GM12878 (cell line): ENCODE data around the gene GSTO1. TPM values are rescaled to one million over a fixed set of nuclear protein-coding genes. Genes with fewer than 3 reads are reported as not detected.

Experiments
- ATAC-seq: fragments of 200-7000 bp; cut with Tn5 transposase; 3 replicates; pipeline ENCODE4 v1.9.1; 2020; ENCODE audit warnings: mild to moderate bottlenecking, moderate library complexity
- BruUV-seq: library from RNA; stranded (reverse); fragments of 400-500 nt; replicated peaks from 2 replicates; lab custom pipeline; 2021; lab: Mats Ljungman, UMichigan
- CTCF ChIA-PET: fragments of 300-600 bp; sonication (Branson Sonifier 250); formaldehyde crosslinking; extraction: SDS; loops from one replicate; lab custom pipeline; 2021; ENCODE audit warnings: inconsistent platforms; lab: Yijun Ruan, JAX
- POLR2A ChIA-PET: fragments of 350-600 bp; formaldehyde crosslinking; extraction: SDS; loops from one replicate; lab custom pipeline; 2021; ENCODE audit warnings: inconsistent platforms; lab: Charles Lee
- RAD21 ChIA-PET: fragments of 300-600 bp; sonication (Branson Sonifier 250); formaldehyde crosslinking; loops from one replicate; lab custom pipeline; 2023; ENCODE audit warnings: antibody characterized with exemption; ENCODE audit not compliant: unreplicated experiment; lab: Charles Lee
- SMC1A ChIA-PET: fragments of 300-600 bp; sonication (Branson Sonifier 250); formaldehyde crosslinking; loops from one replicate; lab custom pipeline; 2023; ENCODE audit not compliant: unreplicated experiment, uncharacterized antibody; lab: Charles Lee
- DNase-seq: peaks from one replicate; pipeline ENCODE4 v3.0.0-alpha.2; 2011; ENCODE audit warnings: low read depth, low spot score
- FAIRE-seq: peaks from 3 replicates; lab custom pipeline; 2011; peaks lifted over from hg19 to GRCh38; lab: Jason Lieb, UNC
- H2AFZ ChIP-seq: 2 replicates; pipeline ENCODE4 v1.6.0; 2011; ENCODE audit warnings: low read depth, low read length, control low read depth; ENCODE audit not compliant: control insufficient read depth
- H3K27ac ChIP-seq: 2 replicates; pipeline ENCODE4 v1.5.1; 2011; ENCODE audit warnings: control low read depth; ENCODE audit not compliant: control insufficient read depth, insufficient read depth
- H3K27me3 ChIP-seq, 2 experiments: replicated peaks in 1 of 2; 2 replicates each; pipeline versions ENCODE4 v1.6.0 to v1.6.1; 2011; ENCODE audit warnings: low read length in 1 of 2; ENCODE audit not compliant: control insufficient read depth in 2 of 2, insufficient read depth in 2 of 2
- H3K36me3 ChIP-seq, 2 experiments: 2 replicates each; pipeline ENCODE4 v1.5.1; 2011; ENCODE audit warnings: low read length in 1 of 2; ENCODE audit not compliant: control insufficient read depth in 2 of 2, insufficient read depth in 2 of 2
- H3K4me1 ChIP-seq: 2 replicates; pipeline ENCODE4 v1.6.1; 2011; ENCODE audit warnings: mild to moderate bottlenecking, low read length, moderate library complexity, mixed read lengths; ENCODE audit not compliant: control insufficient read depth, insufficient read depth
- H3K4me2 ChIP-seq: 2 replicates; pipeline ENCODE4 v1.6.0; 2011; ENCODE audit warnings: control low read depth; ENCODE audit not compliant: control insufficient read depth, insufficient read depth
- H3K4me3 ChIP-seq: fragments of 200-600 bp; sonication (generic); 2 replicates; pipeline ENCODE4 v1.5.1; 2016
- H3K79me2 ChIP-seq: 2 replicates; pipeline ENCODE4 v1.6.0; 2011; ENCODE audit warnings: low read length; ENCODE audit not compliant: control insufficient read depth, insufficient read depth
- H3K9ac ChIP-seq: 2 replicates; pipeline ENCODE4 v1.8.0; 2011; ENCODE audit warnings: low read length, control low read depth, mixed read lengths; ENCODE audit not compliant: control insufficient read depth, insufficient read depth
- H3K9me3 ChIP-seq: replicated peaks from 3 replicates; pipeline ENCODE4 v1.5.1; 2011; ENCODE audit warnings: mild to moderate bottlenecking, low read length; ENCODE audit not compliant: control insufficient read depth, insufficient read depth
- H4K20me1 ChIP-seq: 2 replicates; pipeline ENCODE4 v1.6.0; 2011; ENCODE audit not compliant: control insufficient read depth, insufficient read depth
- BACH1 ChIP-seq: fragments of 450-650 bp; IDR thresholded peaks from 2 replicates; pipeline ENCODE4 v1.6.1; 2017; ENCODE audit warnings: mild to moderate bottlenecking, borderline replicate concordance
- CTCF ChIP-seq, 3 experiments: IDR thresholded peaks in 2 of 3; conservative IDR thresholded peaks in 1 of 3; 2 replicates each; pipeline ENCODE4 v1.5.1; 2011; ENCODE audit warnings: low read depth in 3 of 3, low read length in 3 of 3, mild to moderate bottlenecking in 3 of 3, control low read depth in 2 of 3, moderate library complexity in 2 of 3, inconsistent platforms in 1 of 3, mixed read lengths in 1 of 3; ENCODE audit not compliant: control insufficient read depth in 2 of 3, insufficient read depth in 1 of 3; ENCODE audit errors: extremely low read depth in 1 of 3
- GABPA ChIP-seq: IDR thresholded peaks from 2 replicates; pipeline ENCODE4 v1.6.1; 2014; ENCODE audit warnings: antibody characterized with exemption, low read depth, mild to moderate bottlenecking, inconsistent platforms
- HCFC1 ChIP-seq: fragments of 150-350 bp; IDR thresholded peaks from 2 replicates; pipeline ENCODE4 v1.6.1; 2014; ENCODE audit warnings: low read length
- WGBS: methylation state at CpG from one replicate; pipeline ENCODE4 v1.1.6; 2016; ENCODE audit warnings: low lambda C conversion rate; ENCODE audit not compliant: insufficient replicate concordance, insufficient coverage; ENCODE audit errors: missing lambda C conversion rate; 5-methylcytosine and 5-hydroxymethylcytosine counted together
- in situ Hi-C: fragments of 300-500 bp; cut with MboI; formaldehyde crosslinking; loops from 9 replicates; pipeline ENCODE4 v1.14.3; 2018; ENCODE audit warnings: mixed read lengths
- intact Hi-C: fragments of 100-400 bp; cut with micrococcal nuclease; formaldehyde crosslinking; loops from one replicate; pipeline ENCODE4 v1.14.2; 2022; ENCODE audit not compliant: unreplicated experiment
- polyA plus RNA-seq, 11 experiments: library from polyadenylated mRNA; depleted of rRNA in 4 of 11; unstranded in 6 of 11; stranded (reverse) in 5 of 11; fragments of >200 nt; fragmentation: Nextera tagmentation in 4 of 11; fragmentation: Illumina TruSeq in 1 of 11; extraction: Ambion mirVana in 4 of 11; extraction: Trizol in 1 of 11; gene quantifications; 1 replicate in 1 of 11; 2 replicates in 10 of 11; pipeline versions ENCODE4 v1.2.1 to v1.2.3, GENCODE V29; 2011 to 2016; ENCODE audit warnings: inconsistent platforms in 2 of 11, missing spikeins in 2 of 11, low read depth in 1 of 11
- total RNA-seq, 4 experiments: library from RNA; depleted of rRNA in 3 of 4; stranded (reverse); fragments of >200 nt in 3 of 4; fragmentation: Illumina TruSeq in 1 of 4; extraction: Trizol in 1 of 4; gene quantifications; 2 replicates each; pipeline versions ENCODE4 v1.2.1 to v1.2.3, GENCODE V29; 2013 to 2021

Gene GSTO1
- total and polyA plus RNA-seq, 10 of the 15 experiments (the other 5 are each of a cell fraction or from before 2014, with no cell fraction given), result 53.1 to 197 (median 112) TPM

DNA sequence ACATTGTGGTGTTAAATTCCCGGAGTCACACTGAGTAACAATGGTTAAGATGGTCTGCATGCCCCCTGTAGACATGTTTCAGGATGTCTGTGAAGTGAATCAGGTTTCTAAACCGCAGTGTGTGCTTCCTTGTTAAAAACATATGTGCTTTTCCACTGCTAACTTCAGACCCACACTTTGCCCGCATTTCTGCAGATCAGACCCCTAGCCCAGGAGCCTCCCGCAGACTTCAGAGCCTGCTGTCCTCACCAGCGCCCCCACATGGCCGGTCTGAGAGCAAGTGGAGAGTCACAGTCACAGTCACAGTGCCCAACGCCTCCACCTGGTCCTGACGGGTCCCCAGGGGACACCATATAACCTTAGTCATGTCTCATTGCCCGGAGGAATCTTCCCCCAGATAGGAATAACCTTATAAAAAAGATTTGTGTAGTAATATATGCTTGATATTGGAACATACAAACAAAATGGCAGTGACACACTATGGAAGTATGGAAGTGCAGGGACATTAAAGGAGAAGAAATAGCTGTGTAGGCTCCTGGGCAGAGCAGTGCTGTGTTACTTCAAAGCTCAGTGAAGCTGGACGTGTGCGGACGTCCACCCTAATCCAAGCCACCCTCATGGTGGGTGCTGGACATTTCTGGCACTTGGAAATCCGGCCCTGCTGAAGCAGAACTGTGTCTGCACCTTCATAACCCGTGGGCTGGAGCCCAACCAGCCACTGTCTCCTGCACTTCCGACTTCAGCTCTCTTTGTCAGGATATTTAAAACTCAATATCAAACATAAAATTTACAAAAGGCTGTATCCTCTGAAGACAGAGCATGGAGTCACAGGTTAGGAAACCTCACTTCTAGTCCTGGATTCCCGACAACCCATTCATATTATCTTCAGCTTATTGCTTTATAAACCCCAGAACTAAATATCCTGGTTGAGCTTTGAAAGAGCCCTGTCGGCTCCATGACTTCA, 43.3 kb downstream of the GSTO1 start:
- Histone ChIP-seq H3K27me3 (peaks cover 0 to 5% of the 10 kb centered on the region in 2 experiments; a peak in 2 of 4 replicates), H3K4me1 (no peaks in the 10 kb centered on the region), H2AFZ (no peak overlapping the region), H3K27ac (no peak overlapping the region), H3K4me2 (no peak overlapping the region), H3K4me3 (no peak overlapping the region), H3K79me2 (no peaks in the 10 kb centered on the region), H3K9ac (no peak overlapping the region), H3K36me3 (no peaks in the 10 kb centered on the region), H3K9me3 (no peaks in the 10 kb centered on the region), H4K20me1 (no peaks in the 10 kb centered on the region)
- peak; percentile 66; the same call in 2 of the 3 replicates for ATAC-seq
- intact Hi-C loops (loop anchor here (10.0 kb wide), 1 partner anchor 187 kb away; no protein-coding TSS in a partner anchor), in situ Hi-C loops (loop anchor here (10.0 kb wide), 1 partner anchor 47 kb away; no protein-coding TSS in a partner anchor)
- no peak for DNase-seq
- ChIA-PET RAD21 (interaction anchor here (0.6 to 1.2 kb wide), 3 partner anchors 48 to 167 kb away, joined by 3 to 5 read pairs (median 3); no protein-coding TSS in a partner anchor), SMC1A (interaction anchor here (0.9 to 2.1 kb wide), 6 partner anchors 9 to 180 kb away, joined by 3 to 12 read pairs (median 3); no protein-coding TSS in a partner anchor), CTCF (interaction anchor here (0.8 to 12.8 kb wide), 12 partner anchors 8 to 55 kb away, joined by 3 to 333 read pairs (median 6); partner anchors contain the start of gene CFAP58), POLR2A (no interaction called here)
- no peak for FAIRE-seq
- BruUV-seq, result no TSS peak
- no peak for TF ChIP-seq HCFC1
- no peak for TF ChIP-seq BACH1
- TF ChIP-seq CTCF (IDR thresholded peaks at IDR 0.05 in 2 of 3, conservative IDR thresholded peaks at IDR 0.05 in 1 of 3; ENCODE audit: control insufficient read depth in 2 of 3, extremely low read depth in 1 of 3, insufficient read depth in 1 of 3, low read depth in 3 of 3, low read length in 3 of 3), result peak; percentile 20 to 46 (median 42); a peak in 4 of 6 replicates
- TF ChIP-seq GABPA, result no peak
- WGBS, result 26% methylated on average over 17 of the region's 17 CpGs
